Colonic mucosa (tissue), 4 donors: ENCODE data around the gene APRT. TPM values are rescaled to one million over a fixed set of nuclear protein-coding genes. Genes with fewer than 3 reads are reported as not detected.

Source experiments
- DNase-seq: peaks from one replicate; pipeline ENCODE4 v3.0.0-alpha.2; 2020
- H3K27ac ChIP-seq: fragments of 200-600 bp; one replicate; pipeline ENCODE4 v1.8.0; 2021
- H3K27me3 ChIP-seq: fragments of 200-600 bp; one replicate; pipeline ENCODE4 v1.8.0; 2021
- H3K36me3 ChIP-seq: fragments of 200-600 bp; one replicate; pipeline ENCODE4 v1.8.0; 2021
- H3K4me1 ChIP-seq: fragments of 200-600 bp; one replicate; pipeline ENCODE4 v1.8.0; 2021; ENCODE audit warnings: mild to moderate bottlenecking
- H3K4me3 ChIP-seq: fragments of 200-600 bp; one replicate; pipeline ENCODE4 v1.8.0; 2021
- H3K9ac ChIP-seq, 2 donors: one replicate each; pipeline ENCODE4 v1.7.0; 2013; ENCODE audit warnings: control low read depth in 2 of 2, low read depth in 2 of 2, low read length in 2 of 2
- H3K9me3 ChIP-seq: fragments of 200-600 bp; one replicate; pipeline ENCODE4 v1.8.0; 2021
- intact Hi-C: fragments of 100-400 bp; cut with DNase I; formaldehyde crosslinking; loops from one replicate; pipeline ENCODE4 v1.14.1; 2022
- total RNA-seq, 2 donors: library from RNA; stranded (reverse); fragmentation: NEBNext Ultra II Directional in 1 of 2; extraction: Animal tissue kit (Norgen Biotek cat#: 25700) in 1 of 2; gene quantifications; one replicate each; pipeline ENCODE4 v1.2.1, GENCODE V29; 2021
- TF ChIP-seq, protein P1 (sequence below): fragments of 200-600 bp; IDR thresholded peaks from one replicate; pipeline ENCODE4 v1.8.0; 2022; ENCODE audit warnings: antibody characterized with exemption, mild to moderate bottlenecking
- donor health status: healthy.
- donor health status: DM: no; HTN: no; CAD: no.
- donor health status: DM: no; HTN: no; CAD: no.

APRT gene
- total RNA-seq, 2 donors from 2014 or later, result 103 to 273 TPM

DNA sequence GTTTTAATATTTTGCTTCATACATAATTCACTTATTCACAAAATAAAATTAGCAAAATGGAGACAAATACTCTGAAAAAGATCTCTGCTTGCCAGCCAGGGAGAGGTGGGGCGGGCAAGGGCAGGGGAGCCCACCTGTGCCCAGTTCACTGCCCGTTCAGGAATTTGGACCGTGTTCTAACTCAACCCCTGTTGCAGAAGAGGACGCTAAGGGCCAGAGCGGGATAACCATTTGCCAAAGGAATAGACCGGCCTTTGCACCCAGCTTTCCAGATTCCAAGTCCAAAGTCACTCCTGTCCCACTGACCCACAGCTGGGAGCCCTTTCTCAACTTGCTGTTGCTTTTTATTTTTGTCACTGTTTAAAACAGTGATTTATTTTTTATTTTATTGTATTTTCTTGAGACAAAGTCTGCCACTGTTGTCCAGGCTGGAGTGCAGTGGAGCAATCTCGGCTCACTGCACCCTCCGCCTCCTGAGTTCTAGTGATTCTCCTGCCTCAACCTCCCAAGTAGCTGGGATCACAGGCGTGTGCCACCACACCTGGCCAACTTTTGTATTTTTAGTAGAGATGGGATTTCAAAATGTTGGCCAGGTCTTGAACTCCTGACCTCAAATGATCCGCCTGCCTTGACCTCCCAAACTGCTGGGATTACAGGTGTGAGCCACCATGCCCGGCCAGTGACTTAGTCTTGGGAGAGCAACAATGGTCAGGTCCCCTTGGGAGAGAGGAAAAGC, 24.0 kb downstream of the APRT start:
- TF ChIP-seq, protein P1, sequence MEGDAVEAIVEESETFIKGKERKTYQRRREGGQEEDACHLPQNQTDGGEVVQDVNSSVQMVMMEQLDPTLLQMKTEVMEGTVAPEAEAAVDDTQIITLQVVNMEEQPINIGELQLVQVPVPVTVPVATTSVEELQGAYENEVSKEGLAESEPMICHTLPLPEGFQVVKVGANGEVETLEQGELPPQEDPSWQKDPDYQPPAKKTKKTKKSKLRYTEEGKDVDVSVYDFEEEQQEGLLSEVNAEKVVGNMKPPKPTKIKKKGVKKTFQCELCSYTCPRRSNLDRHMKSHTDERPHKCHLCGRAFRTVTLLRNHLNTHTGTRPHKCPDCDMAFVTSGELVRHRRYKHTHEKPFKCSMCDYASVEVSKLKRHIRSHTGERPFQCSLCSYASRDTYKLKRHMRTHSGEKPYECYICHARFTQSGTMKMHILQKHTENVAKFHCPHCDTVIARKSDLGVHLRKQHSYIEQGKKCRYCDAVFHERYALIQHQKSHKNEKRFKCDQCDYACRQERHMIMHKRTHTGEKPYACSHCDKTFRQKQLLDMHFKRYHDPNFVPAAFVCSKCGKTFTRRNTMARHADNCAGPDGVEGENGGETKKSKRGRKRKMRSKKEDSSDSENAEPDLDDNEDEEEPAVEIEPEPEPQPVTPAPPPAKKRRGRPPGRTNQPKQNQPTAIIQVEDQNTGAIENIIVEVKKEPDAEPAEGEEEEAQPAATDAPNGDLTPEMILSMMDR, result no peak
- Histone ChIP-seq H3K27ac (no peak overlapping the region), H3K36me3 (no peaks in the 10 kb centered on the region), H3K9me3 (no peaks in the 10 kb centered on the region), H3K4me3 (no peak overlapping the region), H3K9ac (no peak overlapping the region), H3K27me3 (no peaks in the 10 kb centered on the region), H3K4me1 (peaks cover 3% of the 10 kb centered on the region)
- DNase-seq, result no peak
- intact Hi-C loops, result no loop called here

DNA sequence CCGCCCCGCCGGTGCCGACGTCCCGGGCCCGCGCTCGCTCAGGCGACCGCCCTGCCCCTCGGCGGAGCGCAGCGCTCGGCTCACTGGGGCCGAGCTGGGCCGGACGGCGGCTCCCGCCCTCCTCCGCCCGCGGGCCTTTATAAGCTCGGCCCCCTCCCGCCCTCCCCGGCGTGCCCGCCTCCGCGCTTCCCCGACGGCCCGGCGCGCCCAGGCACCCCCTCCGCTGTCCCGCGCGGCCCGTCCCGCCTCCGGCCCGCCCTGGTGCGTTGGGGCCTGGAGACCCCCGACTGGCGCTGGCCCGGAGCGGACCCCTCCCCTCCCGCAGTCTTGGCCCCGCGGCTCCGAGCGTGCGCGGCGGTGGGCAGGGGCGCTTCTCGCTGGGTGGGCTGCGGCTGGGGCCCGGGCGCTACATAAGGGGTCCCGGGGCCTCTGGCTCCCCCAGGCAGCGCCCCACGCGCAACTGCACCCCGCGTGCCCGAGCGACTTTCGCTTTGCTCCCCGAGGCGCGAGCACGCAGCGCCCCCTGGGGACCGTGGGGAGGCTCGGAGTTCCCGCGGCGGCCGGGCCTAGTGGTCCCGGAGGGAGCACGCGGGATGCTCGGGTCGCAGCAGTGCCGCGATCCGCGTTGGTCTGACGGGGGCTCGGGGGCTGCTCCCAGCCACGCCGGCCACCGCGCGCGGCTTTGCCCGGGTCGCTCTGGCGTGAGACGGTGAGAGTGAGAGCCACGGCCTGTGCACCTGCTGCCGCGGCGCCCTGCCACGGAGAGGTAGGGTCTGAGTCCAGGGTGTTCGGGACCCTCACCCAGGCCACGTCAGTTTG, 26.4 kb downstream of the APRT start, which contains the start of gene PIEZO1:
Gene PIEZO1 (minus strand): TSS at position 115 of the 819 bp plus-strand sequence. CDS start 256 bp downstream, outside the sequence.
- H3K9me3 ChIP-seq, result no peaks in the 10 kb centered on the region
- peak within 1 kb of the TSS; percentile 71 for H3K4me3 ChIP-seq
- intact Hi-C loops, result loop anchor here (2.0 kb wide), 1 partner anchor 47 kb away; no protein-coding TSS in a partner anchor
- peak; percentile 82 for DNase-seq
- no peaks in the 10 kb centered on the region for H3K27me3 ChIP-seq
- TF ChIP-seq, protein P1, result peak; percentile 94
- peaks cover 6% of the 10 kb centered on the region for H3K4me1 ChIP-seq
- H3K27ac ChIP-seq, result peak within 1 kb of the TSS; percentile 73
- peak within 1 kb of the TSS; percentile 72 to 87 for H3K9ac ChIP-seq
- no peaks in the 10 kb centered on the region for H3K36me3 ChIP-seq

DNA sequence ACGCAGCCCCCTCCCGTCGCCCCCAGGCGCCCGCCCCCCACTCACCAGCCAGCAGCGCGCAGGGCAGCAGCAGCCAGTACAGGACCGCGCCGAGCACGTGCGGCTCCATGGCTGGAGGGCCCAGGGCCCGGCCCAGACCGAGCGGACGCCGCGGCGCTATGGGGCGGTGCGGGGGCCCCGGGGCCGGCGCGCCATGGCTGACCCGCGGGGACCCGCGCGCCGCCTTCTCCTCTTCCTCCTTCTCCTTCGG, 26.9 kb downstream of the APRT start:
- H3K27ac ChIP-seq, result peak overlapping the region; percentile 73
- H3K9me3 ChIP-seq, result no peaks in the 10 kb centered on the region
- H3K36me3 ChIP-seq, result no peaks in the 10 kb centered on the region
- H3K4me3 ChIP-seq, result peak overlapping the region; percentile 71
- H3K4me1 ChIP-seq, result peaks cover 7% of the 10 kb centered on the region
- TF ChIP-seq, protein P1, result no peak
- DNase-seq, result no peak
- intact Hi-C loops, result loop anchor here (2.0 kb wide), 1 partner anchor 46 kb away; no protein-coding TSS in a partner anchor
- H3K9ac ChIP-seq, result peak overlapping the region in 1 of 2 donors; percentile 87
- H3K27me3 ChIP-seq, result no peaks in the 10 kb centered on the region

DNA sequence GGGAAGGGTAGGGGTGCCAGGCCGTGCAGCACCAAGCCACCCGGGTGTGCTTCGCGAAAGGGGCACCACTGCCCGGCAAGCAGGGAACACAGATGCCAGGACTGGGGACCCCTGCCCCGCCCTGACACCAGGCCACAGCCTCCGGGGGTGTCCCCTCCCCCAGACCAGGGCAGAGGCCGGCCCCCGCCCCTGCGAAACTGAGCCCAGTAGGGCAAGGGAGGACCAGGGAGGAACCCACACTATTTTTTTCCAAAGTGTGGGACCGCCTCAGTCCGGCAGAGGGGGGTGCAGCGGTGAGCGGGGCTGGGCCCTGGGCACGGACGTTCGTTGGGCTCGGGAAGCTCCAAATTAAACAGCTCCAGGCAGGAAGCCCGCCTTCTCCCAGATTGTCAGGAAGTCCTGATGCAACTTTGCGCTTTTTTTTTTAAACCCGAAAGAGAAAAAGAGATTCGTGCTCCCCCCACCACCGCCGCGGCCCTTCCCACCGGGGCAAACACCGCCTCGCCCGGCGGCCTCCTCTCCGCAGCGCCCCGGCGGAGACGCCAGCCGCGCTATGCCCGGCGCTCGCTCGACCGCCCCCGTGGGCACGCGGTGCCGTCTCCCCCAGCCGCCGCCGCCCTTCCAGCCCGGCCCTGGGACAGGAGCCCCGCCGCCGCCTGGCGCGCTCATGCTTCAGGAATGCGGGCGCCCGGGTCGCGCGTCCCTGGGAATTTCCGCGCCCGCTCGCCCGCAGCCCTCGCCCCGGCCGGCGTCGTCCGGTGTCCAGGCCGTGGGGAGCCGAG, 27.5 kb downstream of the APRT start:
- peaks cover 7% of the 10 kb centered on the region for H3K4me1 ChIP-seq
- peak overlapping the region; percentile 73 for H3K27ac ChIP-seq
- intact Hi-C loops, result loop anchor here (2.0 kb wide), 1 partner anchor 45 kb away; no protein-coding TSS in a partner anchor
- no peaks in the 10 kb centered on the region for H3K27me3 ChIP-seq
- DNase-seq, result peak; percentile 76
- H3K36me3 ChIP-seq, result no peaks in the 10 kb centered on the region
- H3K9ac ChIP-seq, result peak overlapping the region; percentile 72 to 87
- TF ChIP-seq, protein P1, result peak; percentile 48
- peak overlapping the region; percentile 71 for H3K4me3 ChIP-seq
- no peaks in the 10 kb centered on the region for H3K9me3 ChIP-seq
